H54 (cell line): ENCODE results near the gene GNG13.

ENCODE experiments used
- DNase-seq: peaks from one replicate; pipeline ENCODE4 v3.0.0; 2011; ENCODE audit warnings: low spot score, mixed read lengths; ENCODE audit not compliant: insufficient read length
- FAIRE-seq: peaks from 3 replicates; lab custom pipeline; 2011; peaks lifted over from hg19 to GRCh38; lab: Jason Lieb, UNC
- POLR2A ChIP-seq: IDR thresholded peaks from 2 replicates; pipeline ENCODE4 v1.6.1; 2011; ENCODE audit warnings: low read depth, mild to moderate bottlenecking, low read length

GNG13 gene

GRCh38 chr16:799111-799947 lies 1.2 kb downstream of the GNG13 start:
- FAIRE-seq: no peak
- no peak for DNase-seq
- TF ChIP-seq POLR2A: no peak

- no peak for FAIRE-seq
- no peak for TF ChIP-seq POLR2A
- DNase-seq: no peak
Observed at GRCh38 chr16:798666-799065, 1.9 kb downstream of the GNG13 start.

- TF ChIP-seq POLR2A: no peak
- FAIRE-seq: no peak
- no peak for DNase-seq
Observed at GRCh38 chr16:797686-798085, 2.8 kb downstream of the GNG13 start.

GRCh38 chr16:797120-797420 lies 3.5 kb downstream of the GNG13 start:
- FAIRE-seq (no peak), DNase-seq (no peak)
- no peak for TF ChIP-seq POLR2A

DNA sequence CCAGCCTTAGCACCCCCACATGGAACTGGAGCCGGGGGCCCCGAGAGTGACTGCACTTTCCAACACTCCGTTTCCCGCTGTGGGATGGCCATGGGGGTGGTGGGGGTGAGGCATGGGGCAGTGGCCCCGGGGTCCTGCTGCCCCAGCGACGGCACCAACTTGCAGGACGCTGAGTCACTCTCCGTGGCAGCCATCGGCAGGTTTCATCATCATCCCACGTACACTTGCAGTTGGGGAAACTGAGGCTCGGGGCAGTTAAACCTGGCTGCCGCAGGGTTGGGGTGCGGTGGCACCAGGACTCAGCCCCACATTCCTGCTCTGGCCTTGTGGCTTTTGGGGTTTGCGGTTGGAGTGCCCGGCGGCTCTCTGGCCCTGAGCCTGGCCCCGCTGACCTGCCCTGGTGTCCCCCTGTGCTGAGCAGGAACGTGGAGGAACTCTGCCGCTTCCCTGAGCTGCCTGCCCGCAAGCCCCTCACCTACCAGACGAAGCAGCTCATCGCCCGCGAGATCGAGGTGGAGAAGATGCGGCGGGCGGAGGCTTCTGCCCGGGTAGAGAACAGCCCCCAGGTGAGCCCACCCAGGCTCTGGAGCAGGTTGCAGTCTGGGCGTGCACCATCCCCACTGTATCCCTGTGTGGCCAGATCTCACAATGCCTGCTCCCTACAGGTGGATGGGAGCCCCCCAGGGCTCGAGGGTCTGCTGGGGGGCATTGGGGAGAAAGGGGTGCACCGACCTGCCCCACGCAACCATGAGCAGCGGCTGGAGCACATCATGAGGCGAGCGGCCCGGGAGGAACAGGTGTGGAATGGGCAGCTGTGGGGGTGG lies 4.0 kb downstream of the GNG13 start:
- TF ChIP-seq POLR2A: no peak
- no peak for FAIRE-seq
- DNase-seq: no peak

DNA sequence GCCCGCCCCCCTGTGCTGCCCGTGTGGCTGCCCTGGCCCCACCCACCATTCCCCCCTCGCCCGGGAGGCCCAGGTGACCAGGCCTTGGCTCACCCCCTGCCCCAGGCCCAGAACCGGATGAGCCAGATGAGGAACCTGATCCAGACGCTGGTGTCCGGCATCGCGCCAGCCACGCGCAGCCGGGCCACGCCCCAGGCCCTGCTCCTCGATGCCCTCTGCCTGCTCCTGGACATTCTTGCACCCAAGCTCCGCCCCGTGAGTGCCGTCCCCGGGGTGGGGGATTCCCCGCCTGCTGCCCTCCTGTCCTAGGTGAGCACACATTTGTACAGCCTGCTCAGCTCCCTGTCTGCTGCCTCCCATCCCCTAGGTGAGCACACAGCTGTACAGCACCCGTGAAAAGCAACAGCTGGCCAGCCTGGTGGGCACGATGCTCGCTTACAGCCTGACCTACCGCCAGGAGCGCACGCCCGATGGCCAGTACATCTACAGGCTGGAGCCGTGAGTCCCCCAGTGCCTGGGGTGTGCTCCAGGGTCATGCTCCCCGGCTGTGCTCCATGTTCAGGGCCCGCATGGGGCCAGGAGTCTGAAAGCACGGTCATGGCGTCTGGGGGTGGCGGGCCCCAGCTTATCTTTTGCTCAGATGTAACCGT lies 4.8 kb downstream of the GNG13 start:
- DNase-seq: no peak
- no peak for TF ChIP-seq POLR2A
- no peak for FAIRE-seq

- TF ChIP-seq POLR2A: no peak
- no peak for FAIRE-seq
- no peak for DNase-seq
Observed at GRCh38 chr16:794853-795466, 5.6 kb downstream of the GNG13 start.

DNA sequence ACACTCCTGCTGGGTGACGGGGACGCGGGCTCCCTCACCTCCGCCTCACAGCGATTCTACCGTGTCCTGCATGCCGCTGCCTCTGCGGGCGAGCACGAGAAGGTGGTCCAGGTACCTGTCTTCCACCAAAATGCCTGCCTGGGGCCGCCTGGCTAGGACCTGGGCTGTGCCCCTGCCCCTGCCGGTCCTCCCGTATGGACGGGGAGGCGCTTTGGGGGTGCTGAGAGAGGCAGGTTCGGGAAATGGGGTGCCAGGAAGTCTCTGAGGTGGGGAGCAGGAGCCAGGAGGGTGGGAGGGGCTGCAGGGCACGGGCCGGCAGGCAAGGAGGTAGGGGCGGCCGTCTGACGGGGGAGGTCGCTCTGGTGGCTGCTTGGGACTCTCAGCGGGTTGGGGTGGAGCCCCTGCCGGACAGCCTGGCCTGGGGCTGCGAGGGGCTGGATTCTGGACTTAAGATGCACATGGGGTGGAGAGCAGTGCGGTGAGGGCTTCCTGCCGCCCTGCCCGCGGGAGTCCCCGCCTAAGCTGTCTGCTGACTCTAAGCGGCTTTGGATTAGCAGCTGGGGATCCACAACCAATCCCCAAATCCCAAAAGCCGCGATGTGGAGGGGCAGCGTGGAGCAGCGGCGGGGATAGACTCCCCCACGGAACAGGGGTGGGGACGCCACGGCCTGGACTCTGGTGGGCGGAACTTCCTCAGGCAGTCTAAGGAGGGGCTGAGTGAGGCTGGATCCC lies 6.3 kb downstream of the GNG13 start:
- no peak for TF ChIP-seq POLR2A
- FAIRE-seq: no peak

GRCh38 chr16:793414-793813 lies 7.1 kb downstream of the GNG13 start:
- FAIRE-seq (no peak), DNase-seq (no peak)
- no peak for TF ChIP-seq POLR2A

More for the DNA sequence above, 6.3 kb downstream of the GNG13 start:
- no peak for DNase-seq

- DNase-seq: no peak
- no peak for TF ChIP-seq POLR2A
- FAIRE-seq: no peak
Observed at GRCh38 chr16:792221-792995, 8.1 kb downstream of the GNG13 start.

GRCh38 chr16:791131-791530 lies 9.4 kb downstream of the GNG13 start:
- DNase-seq (no peak), FAIRE-seq (no peak)
- no peak for TF ChIP-seq POLR2A

DNA sequence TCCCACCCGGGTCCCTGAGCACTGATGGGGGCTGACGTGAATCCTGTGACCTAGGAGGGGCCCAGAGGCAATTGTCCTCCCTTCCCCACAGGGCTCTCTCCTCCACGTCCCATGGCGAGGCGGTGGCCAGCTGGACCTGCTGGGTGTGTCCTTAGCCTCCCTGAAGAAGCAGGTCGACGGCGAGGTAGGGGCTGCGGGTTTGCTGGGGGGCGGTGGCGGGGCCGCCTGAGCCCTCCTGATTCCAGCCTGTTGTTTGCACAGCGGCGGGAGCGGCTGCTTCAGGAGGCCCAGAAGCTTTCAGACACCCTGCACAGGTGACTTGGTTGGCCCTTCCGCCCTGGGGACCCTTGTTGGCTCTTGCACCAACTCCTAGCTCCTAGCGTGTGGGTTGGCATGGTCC lies 10.4 kb downstream of the GNG13 start:
- DNase-seq: no peak
- TF ChIP-seq POLR2A: no peak
- no peak for FAIRE-seq
